ENCODE results near the gene VDAC1.

GRCh38 chr5:133983674-133984073 lies 21.1 kb downstream of the VDAC1 start:
- TF ChIP-seq CTCF (IDR thresholded peaks at IDR 0.05) (no peak), POLR2A (IDR thresholded peaks at IDR 0.05) (no peak)
